ENCODE measurements around the gene KIF26A. TPM values are rescaled to one million over a fixed set of nuclear protein-coding genes. Genes with fewer than 3 reads are reported as not detected.

Gene KIF26A
- total RNA-seq, 2 donors from 2014 or later = 1.6 to 13.9 TPM

GRCh38 chr14:104144453-104144790 is 6.0 kb downstream of the KIF26A start:
- Histone ChIP-seq H3K9me3 (no peaks in the 10 kb centered on the region), H3K4me3 (no peak overlapping the region), H3K27ac (no peak overlapping the region), H3K36me3 (no peaks in the 10 kb centered on the region), H3K27me3 (replicated peaks; ENCODE audit: insufficient read depth) (no peaks in the 10 kb centered on the region), H3K4me1 (replicated peaks) (no peaks in the 10 kb centered on the region)
- DNase-seq (ENCODE audit: low spot score) = no peak
- intact Hi-C loops (cut with DNase I) = no loop called here
- TF ChIP-seq CTCF (IDR thresholded peaks at IDR 0.05) = no peak
- no peak for TF ChIP-seq POLR2A (IDR thresholded peaks at IDR 0.05)
- TF ChIP-seq POLR2AphosphoS5 (IDR thresholded peaks at IDR 0.05) = no peak
- WGBS = 86% methylated on average over 4 of the region's 4 CpGs

GRCh38 chr14:104144911-104145825 is 6.8 kb downstream of the KIF26A start:
- Histone ChIP-seq H3K27ac (no peak overlapping the region), H3K4me3 (no peak overlapping the region), H3K9me3 (no peaks in the 10 kb centered on the region), H3K36me3 (no peaks in the 10 kb centered on the region), H3K4me1 (replicated peaks) (no peaks in the 10 kb centered on the region), H3K27me3 (replicated peaks; ENCODE audit: insufficient read depth) (no peaks in the 10 kb centered on the region)
- 88% methylated on average over 26 of the region's 37 CpGs for WGBS
- intact Hi-C loops (cut with DNase I) = no loop called here
- DNase-seq (ENCODE audit: low spot score) = no peak
- TF ChIP-seq POLR2A (IDR thresholded peaks at IDR 0.05) = no peak
- TF ChIP-seq POLR2AphosphoS5 (IDR thresholded peaks at IDR 0.05) = no peak
- no peak for TF ChIP-seq CTCF (IDR thresholded peaks at IDR 0.05)

GRCh38 chr14:104145826-104146601 is 7.6 kb downstream of the KIF26A start:
- 81% methylated on average over 15 of the region's 15 CpGs for WGBS
- no peaks in the 10 kb centered on the region for H3K27me3 ChIP-seq (replicated peaks; ENCODE audit: insufficient read depth)
- no peak for DNase-seq (ENCODE audit: low spot score)

GRCh38 chr14:104146651-104147345 is 8.4 kb downstream of the KIF26A start:
- 89% methylated on average over 22 of the region's 22 CpGs for WGBS
- no peak for DNase-seq (ENCODE audit: low spot score)
- no peak for TF ChIP-seq POLR2A (IDR thresholded peaks at IDR 0.05)
- TF ChIP-seq CTCF (IDR thresholded peaks at IDR 0.05) = no peak
- TF ChIP-seq POLR2AphosphoS5 (IDR thresholded peaks at IDR 0.05) = no peak
- intact Hi-C loops (cut with DNase I) = no loop called here
- Histone ChIP-seq H3K27me3 (replicated peaks; ENCODE audit: insufficient read depth) (no peaks in the 10 kb centered on the region), H3K36me3 (no peaks in the 10 kb centered on the region), H3K4me3 (no peak overlapping the region), H3K9me3 (no peaks in the 10 kb centered on the region), H3K27ac (no peak overlapping the region), H3K4me1 (replicated peaks) (no peaks in the 10 kb centered on the region)

More at GRCh38 chr14:104145826-104146601, 7.6 kb downstream of the KIF26A start:
- TF ChIP-seq POLR2A (IDR thresholded peaks at IDR 0.05) (no peak), POLR2AphosphoS5 (IDR thresholded peaks at IDR 0.05) (no peak), CTCF (IDR thresholded peaks at IDR 0.05) (no peak)
- Histone ChIP-seq H3K27ac (no peak overlapping the region), H3K9me3 (no peaks in the 10 kb centered on the region), H3K4me3 (no peak overlapping the region), H3K36me3 (no peaks in the 10 kb centered on the region), H3K4me1 (replicated peaks) (no peaks in the 10 kb centered on the region)
- intact Hi-C loops (cut with DNase I) = no loop called here

Data from prostate gland (tissue), 2 donors.